Measurements from ENCODE around the gene VENTX. TPM values are rescaled to one million over a fixed set of nuclear protein-coding genes. Genes with fewer than 3 reads are reported as not detected.

Gene VENTX
- total RNA-seq, 2 donors from 2014 or later, result 5.1 to 9.5 TPM

- Histone ChIP-seq H3K4me3 (no peak overlapping the region), H3K36me3 (peaks cover 59% of the 10 kb centered on the region), H3K27ac (no peak overlapping the region), H3K27me3 (replicated peaks; ENCODE audit: insufficient read depth) (no peaks in the 10 kb centered on the region), H3K9me3 (no peaks in the 10 kb centered on the region), H3K4me1 (ENCODE audit: control insufficient read depth in 1 of 2, low read depth in 2 of 2) (peaks cover 5 to 9% of the 10 kb centered on the region in 2 donors)
- ATAC-seq (ENCODE audit: insufficient number of reproducible peaks, low FRiP score, low read depth), result no peak
- TF ChIP-seq, protein P1, sequence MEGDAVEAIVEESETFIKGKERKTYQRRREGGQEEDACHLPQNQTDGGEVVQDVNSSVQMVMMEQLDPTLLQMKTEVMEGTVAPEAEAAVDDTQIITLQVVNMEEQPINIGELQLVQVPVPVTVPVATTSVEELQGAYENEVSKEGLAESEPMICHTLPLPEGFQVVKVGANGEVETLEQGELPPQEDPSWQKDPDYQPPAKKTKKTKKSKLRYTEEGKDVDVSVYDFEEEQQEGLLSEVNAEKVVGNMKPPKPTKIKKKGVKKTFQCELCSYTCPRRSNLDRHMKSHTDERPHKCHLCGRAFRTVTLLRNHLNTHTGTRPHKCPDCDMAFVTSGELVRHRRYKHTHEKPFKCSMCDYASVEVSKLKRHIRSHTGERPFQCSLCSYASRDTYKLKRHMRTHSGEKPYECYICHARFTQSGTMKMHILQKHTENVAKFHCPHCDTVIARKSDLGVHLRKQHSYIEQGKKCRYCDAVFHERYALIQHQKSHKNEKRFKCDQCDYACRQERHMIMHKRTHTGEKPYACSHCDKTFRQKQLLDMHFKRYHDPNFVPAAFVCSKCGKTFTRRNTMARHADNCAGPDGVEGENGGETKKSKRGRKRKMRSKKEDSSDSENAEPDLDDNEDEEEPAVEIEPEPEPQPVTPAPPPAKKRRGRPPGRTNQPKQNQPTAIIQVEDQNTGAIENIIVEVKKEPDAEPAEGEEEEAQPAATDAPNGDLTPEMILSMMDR (IDR thresholded peaks at IDR 0.05), result no peak
- DNase-seq (ENCODE audit: low spot score), result no peak
These were observed 44.1 kb downstream of the VENTX start for GRCh38 chr10:133281628-133282372.

GRCh38 chr10:133282846-133283390, 45.3 kb downstream of the VENTX start:
- DNase-seq (ENCODE audit: low spot score), result no peak
- no peak for ATAC-seq (ENCODE audit: insufficient number of reproducible peaks, low FRiP score, low read depth)
- no peaks in the 10 kb centered on the region for H3K9me3 ChIP-seq
- no peak overlapping the region for H3K4me3 ChIP-seq
- TF ChIP-seq, protein P1 (IDR thresholded peaks at IDR 0.05), result no peak
- H3K4me1 ChIP-seq (ENCODE audit: control insufficient read depth in 1 of 2, low read depth in 2 of 2), result no peaks in the 10 kb centered on the region
- no peaks in the 10 kb centered on the region for H3K27me3 ChIP-seq (replicated peaks; ENCODE audit: insufficient read depth)
- no peak overlapping the region for H3K27ac ChIP-seq
- peaks cover 62% of the 10 kb centered on the region for H3K36me3 ChIP-seq

DNA sequence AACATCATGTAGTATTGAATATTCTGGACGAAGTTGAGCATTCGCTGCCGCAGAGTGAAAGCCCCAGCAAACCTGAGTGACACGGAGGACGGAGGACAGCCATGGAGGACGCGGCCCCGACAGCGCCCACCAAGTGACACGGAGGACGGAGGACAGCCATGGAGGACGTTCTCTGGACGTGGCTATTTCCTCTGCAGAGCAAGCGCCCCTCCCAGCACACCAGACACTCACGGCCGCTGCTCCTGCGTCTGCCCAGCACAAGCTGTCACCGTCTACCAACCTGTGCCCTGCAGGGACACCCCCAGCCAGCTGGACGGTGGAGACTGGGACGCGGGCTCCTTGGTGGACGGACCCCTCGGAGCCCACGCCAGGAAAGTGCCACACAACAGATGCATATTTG, 46.3 kb downstream of the VENTX start:
- TF ChIP-seq, protein P1 (IDR thresholded peaks at IDR 0.05), result no peak
- no peaks in the 10 kb centered on the region for H3K9me3 ChIP-seq
- H3K4me1 ChIP-seq (ENCODE audit: control insufficient read depth in 1 of 2, low read depth in 2 of 2), result no peaks in the 10 kb centered on the region
- H3K36me3 ChIP-seq, result peaks cover 72% of the 10 kb centered on the region
- no peak overlapping the region for H3K4me3 ChIP-seq
- no peak for DNase-seq (ENCODE audit: low spot score)
- H3K27ac ChIP-seq, result no peak overlapping the region
- no peak for ATAC-seq (ENCODE audit: insufficient number of reproducible peaks, low FRiP score, low read depth)
- H3K27me3 ChIP-seq (replicated peaks; ENCODE audit: insufficient read depth), result no peaks in the 10 kb centered on the region

- DNase-seq (ENCODE audit: low spot score), result no peak
- H3K27me3 ChIP-seq (replicated peaks; ENCODE audit: insufficient read depth), result no peaks in the 10 kb centered on the region
- H3K27ac ChIP-seq, result no peak overlapping the region
- H3K9me3 ChIP-seq, result no peaks in the 10 kb centered on the region
- H3K4me1 ChIP-seq (ENCODE audit: control insufficient read depth in 1 of 2, low read depth in 2 of 2), result no peaks in the 10 kb centered on the region
- no peak for ATAC-seq (ENCODE audit: insufficient number of reproducible peaks, low FRiP score, low read depth)
- TF ChIP-seq, protein P1 (IDR thresholded peaks at IDR 0.05), result no peak
- peaks cover 78% of the 10 kb centered on the region for H3K36me3 ChIP-seq
- no peak overlapping the region for H3K4me3 ChIP-seq
These were observed 47.6 kb downstream of the VENTX start for GRCh38 chr10:133285217-133285616.

DNA sequence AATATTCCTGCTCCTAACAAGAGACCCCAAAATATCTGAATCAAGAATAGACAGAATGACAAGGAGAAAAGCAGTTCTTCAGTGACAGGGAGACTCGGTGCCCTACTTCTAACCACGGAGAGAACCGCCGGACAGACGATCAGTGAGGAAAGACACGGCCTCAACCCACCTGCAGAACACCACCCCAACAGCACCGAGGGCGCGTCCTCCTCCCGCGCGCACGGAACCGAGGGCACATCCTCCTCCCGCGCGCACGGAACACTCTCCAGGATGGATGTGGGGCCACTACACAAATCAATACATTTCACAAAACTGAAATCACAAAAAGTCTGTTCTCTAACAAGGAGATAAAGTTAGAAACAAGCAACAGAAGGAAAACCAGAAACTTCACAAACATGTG, 48.7 kb downstream of the VENTX start:
- DNase-seq (ENCODE audit: low spot score) (no peak), ATAC-seq (ENCODE audit: insufficient number of reproducible peaks, low FRiP score, low read depth) (no peak)
- H3K4me3 ChIP-seq, result no peak overlapping the region
- H3K27ac ChIP-seq, result no peak overlapping the region
- no peaks in the 10 kb centered on the region for H3K9me3 ChIP-seq
- no peaks in the 10 kb centered on the region for H3K4me1 ChIP-seq (ENCODE audit: control insufficient read depth in 1 of 2, low read depth in 2 of 2)
- no peaks in the 10 kb centered on the region for H3K27me3 ChIP-seq (replicated peaks; ENCODE audit: insufficient read depth)
- TF ChIP-seq, protein P1 (IDR thresholded peaks at IDR 0.05), result no peak
- peaks cover 75% of the 10 kb centered on the region for H3K36me3 ChIP-seq
